IMR-90 (cell line): Measurements from ENCODE around the gene WSB2.

Experiments
- MAFK ChIP-seq: IDR thresholded peaks from 2 replicates; pipeline ENCODE4 v1.6.1; 2012; ENCODE audit warnings: low read depth, low read length, improper control_type of control experiment
- POLR2A ChIP-seq: IDR thresholded peaks from 2 replicates; pipeline ENCODE4 v1.6.1; 2012; ENCODE audit warnings: mild to moderate bottlenecking, low read depth, low read length
- TF ChIP-seq, protein P1 (sequence below): conservative IDR thresholded peaks from 2 replicates; pipeline ENCODE4 v1.5.1; 2012; ENCODE audit warnings: mild to moderate bottlenecking, low read depth, low read length, improper control_type of control experiment

DNA sequence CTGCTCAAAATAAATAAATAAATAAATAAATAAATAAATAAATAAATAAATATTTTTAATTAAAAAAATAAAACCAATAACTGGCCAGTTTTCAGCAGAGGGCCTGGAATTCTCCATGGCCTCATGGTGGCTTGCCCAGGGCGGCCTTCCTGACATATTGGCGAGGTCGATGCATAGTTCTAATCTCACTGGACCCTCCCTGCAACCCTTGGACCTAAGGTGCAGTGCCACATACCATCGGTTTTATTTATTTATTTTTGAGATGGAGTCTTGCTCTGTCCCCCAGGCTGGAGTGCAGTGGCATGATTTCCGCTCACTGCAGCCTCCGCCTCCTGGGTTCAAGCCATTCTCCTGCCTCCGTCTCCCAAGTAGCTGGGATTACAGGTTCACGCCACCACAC, 46.7 kb upstream of the WSB2 start:
- TF ChIP-seq, protein P1, sequence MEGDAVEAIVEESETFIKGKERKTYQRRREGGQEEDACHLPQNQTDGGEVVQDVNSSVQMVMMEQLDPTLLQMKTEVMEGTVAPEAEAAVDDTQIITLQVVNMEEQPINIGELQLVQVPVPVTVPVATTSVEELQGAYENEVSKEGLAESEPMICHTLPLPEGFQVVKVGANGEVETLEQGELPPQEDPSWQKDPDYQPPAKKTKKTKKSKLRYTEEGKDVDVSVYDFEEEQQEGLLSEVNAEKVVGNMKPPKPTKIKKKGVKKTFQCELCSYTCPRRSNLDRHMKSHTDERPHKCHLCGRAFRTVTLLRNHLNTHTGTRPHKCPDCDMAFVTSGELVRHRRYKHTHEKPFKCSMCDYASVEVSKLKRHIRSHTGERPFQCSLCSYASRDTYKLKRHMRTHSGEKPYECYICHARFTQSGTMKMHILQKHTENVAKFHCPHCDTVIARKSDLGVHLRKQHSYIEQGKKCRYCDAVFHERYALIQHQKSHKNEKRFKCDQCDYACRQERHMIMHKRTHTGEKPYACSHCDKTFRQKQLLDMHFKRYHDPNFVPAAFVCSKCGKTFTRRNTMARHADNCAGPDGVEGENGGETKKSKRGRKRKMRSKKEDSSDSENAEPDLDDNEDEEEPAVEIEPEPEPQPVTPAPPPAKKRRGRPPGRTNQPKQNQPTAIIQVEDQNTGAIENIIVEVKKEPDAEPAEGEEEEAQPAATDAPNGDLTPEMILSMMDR = no peak
- no peak for TF ChIP-seq POLR2A
- no peak for TF ChIP-seq MAFK
